ENCODE data around the gene NSMF. TPM values are rescaled to one million over a fixed set of nuclear protein-coding genes. Genes with fewer than 3 reads are reported as not detected.

NSMF gene
- total and polyA plus RNA-seq, 2 of the 8 experiments (the other 6 are each of a cell fraction or from before 2014, with no cell fraction given): 56.7 to 65.1 TPM

GRCh38 chr9:137416006-137416562 lies 43.0 kb downstream of the NSMF start (continued):
- TF ChIP-seq BCL11A (IDR thresholded peaks at IDR 0.05; ENCODE audit: low read depth in 2 of 2, low read length in 2 of 2) (no peak), SAP30 (IDR thresholded peaks at IDR 0.05; ENCODE audit: insufficient read depth, insufficient replicate concordance, low read length) (no peak), NANOG (IDR thresholded peaks at IDR 0.05; ENCODE audit: insufficient read depth, low read depth, low read length, poor library complexity, severe bottlenecking) (no peak), SP4 (IDR thresholded peaks at IDR 0.05; ENCODE audit: low read length) (no peak)

Data from H1 (cell line).